Fibroblast of peridontal ligament (primary cell): ENCODE results near the gene PALM.

ENCODE experiments used
- DNase-seq: peaks from one replicate; pipeline ENCODE4 v3.0.0-alpha.2; 2010; ENCODE audit errors: extremely low read depth

PALM gene

DNA sequence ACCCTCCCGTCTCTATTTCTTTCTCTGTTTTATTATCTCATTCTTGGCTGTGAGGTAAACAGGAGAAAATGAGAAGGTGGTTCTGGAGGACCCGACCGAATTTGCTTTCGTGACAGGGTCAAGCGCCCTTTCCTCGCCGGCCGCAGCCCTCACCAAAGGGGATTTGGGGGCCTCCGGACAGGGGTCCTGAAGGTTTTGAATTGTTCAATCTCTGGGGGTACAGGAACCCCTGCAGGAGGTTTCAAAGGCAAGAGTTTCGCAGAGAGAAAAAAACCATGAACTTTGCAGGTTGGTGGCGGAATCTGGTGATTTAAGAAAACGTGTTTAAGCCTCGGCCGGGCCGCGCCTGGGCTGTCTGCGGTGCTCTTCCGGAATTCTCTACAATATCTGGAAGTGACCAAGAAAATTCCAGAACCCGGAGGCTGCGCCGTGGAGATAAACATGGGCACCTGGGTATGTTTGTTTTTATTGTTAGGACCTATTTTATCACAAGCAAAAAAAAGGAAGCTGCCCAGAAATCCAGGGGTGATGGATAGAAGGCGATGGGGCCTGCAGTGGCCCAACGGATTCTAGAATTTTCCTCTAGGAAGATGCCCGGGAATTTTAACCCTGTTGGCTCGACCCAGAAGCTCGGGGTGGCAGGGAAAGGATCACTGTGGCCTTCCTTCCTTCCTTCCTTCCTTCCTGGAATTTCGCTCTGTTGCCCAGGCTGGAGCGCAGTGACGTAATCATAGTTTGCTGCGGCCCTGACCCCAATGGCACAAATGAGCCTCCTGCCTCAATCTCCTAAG is 74.3 kb downstream of the PALM start:
- no peak for DNase-seq

DNA sequence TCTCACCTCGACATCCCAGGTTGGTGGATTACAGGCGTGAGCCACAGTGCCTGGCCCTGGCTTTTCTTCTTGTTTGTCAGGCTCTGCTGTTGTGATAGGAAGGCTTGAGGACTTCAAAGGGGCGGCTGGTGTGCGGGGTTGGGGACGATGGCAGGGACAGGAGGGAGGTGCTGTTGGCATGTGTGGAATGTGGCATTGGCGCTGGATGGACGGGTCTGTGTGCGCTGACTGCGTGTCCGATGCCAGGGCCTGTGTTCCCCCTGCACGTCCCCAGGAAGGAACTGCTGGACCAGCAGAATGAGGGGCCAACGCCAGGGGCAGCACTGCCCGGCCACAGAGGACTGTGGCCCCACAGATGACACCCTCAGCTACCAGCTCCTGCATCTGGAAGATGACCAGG is 75.8 kb downstream of the PALM start:
- DNase-seq, result no peak

DNA sequence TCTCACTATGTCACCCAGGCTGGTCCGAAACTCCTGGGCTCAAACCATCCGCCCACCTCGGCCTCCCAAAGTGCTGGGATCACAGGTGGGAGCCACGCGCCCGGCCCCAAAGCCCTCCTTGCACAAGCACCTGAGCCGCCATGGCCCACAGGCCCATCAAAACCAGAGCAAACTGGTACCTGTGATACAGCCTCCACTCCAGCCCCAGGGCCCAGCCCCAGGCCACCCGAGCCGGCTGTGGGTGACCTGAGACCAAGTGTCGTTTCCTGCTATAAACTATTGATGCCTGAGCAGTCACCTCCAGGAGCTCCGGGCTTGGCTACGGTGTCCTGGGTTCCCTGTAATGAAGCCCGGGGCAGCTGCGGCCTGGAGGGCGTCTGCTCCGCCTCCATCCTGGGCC is 78.8 kb downstream of the PALM start:
- DNase-seq, result no peak

DNA sequence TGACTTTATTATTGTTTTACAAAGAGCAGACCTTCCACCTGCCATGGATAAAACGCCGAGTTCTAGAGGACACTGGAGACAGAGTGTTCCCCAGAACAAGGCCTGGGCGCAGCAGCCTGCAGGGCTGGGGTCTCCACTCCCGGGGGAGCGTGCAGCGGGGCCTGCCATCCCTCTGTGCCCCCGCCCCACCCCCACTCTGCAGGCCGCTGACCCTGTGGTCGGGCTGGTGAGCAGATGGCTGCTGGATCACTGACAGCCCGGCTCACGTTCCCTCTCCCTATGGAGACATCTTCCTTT is 79.9 kb downstream of the PALM start:
- no peak for DNase-seq

DNA sequence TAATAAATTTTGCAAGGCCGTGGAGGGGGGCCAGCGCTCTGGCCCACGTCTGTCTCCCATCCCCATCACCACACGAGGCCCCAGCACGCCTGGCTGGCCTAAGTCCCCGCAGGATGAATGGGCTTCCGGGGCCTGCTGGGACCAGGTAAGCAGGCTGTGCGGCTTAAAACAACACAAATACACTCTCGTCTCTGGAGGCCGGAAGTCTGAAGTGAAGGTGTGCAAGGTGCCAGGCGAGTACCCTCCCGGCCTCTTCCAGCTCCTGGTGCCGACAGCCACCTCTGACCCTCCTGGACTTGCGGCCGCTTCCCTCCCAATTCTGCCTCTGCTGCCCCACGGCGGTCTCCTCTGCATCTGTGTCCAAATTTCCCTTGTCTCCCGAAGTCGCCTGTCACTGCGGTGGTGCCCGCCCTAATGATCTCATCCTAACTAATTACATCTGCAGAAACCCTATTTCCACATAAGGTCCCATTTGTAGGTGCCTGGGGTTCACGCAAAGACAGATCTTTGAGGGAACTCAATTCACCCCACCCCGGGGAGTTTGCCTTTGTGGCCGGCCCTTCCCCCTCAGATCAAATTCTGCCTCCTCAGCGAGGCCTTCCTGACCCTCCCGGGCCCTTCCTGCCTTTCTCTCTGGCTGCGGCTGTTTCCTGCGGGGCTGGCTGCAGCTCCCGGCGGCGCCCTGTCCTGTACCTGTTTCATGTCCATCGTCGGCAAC is 80.4 kb downstream of the PALM start:
- DNase-seq, result no peak

DNA sequence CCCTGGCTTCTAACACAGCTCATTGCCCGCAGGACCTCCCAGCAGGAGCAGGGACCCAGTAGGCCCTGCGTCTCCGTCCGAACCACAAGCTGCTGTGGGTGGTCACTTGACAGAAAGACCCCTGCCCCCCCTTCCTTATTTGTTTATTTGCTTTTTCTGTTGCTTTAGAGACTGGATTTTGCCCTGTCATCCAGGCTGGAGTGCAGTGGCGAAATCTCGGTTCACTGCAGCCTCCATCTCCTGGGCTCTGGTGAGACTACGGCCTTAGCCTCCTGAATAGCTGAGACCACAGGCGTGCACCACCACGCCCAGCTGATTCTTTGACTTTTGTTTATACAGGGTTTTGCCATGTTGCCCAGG is 80.9 kb downstream of the PALM start:
- DNase-seq, result no peak

DNA sequence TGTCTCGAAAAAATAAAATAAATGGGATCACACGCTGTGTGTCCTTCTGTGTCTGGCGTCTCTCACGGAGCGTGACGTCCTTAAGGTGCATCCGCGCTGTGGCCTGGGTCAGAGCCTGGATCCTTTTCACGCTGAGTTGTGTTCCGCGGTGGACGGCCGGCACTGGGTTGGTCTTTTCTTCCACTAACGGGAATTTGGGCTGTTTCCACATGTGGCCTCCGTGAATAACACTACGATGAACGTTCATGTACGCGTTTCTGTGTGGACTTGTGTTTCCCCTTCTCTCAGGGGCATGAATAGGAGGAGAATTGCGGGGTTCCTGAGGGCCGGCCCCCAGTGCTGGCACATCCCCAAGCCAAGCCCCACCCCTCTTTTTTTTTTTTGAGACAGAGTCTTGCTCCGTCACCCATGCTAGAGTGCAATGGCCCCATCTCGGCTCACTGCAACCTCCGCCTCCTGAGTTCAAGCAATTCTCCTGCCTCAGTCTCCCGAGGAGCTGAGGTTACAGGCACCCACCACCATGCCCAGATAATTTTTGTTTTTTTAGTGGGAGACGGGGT is 82.4 kb downstream of the PALM start:
- DNase-seq, result no peak

DNA sequence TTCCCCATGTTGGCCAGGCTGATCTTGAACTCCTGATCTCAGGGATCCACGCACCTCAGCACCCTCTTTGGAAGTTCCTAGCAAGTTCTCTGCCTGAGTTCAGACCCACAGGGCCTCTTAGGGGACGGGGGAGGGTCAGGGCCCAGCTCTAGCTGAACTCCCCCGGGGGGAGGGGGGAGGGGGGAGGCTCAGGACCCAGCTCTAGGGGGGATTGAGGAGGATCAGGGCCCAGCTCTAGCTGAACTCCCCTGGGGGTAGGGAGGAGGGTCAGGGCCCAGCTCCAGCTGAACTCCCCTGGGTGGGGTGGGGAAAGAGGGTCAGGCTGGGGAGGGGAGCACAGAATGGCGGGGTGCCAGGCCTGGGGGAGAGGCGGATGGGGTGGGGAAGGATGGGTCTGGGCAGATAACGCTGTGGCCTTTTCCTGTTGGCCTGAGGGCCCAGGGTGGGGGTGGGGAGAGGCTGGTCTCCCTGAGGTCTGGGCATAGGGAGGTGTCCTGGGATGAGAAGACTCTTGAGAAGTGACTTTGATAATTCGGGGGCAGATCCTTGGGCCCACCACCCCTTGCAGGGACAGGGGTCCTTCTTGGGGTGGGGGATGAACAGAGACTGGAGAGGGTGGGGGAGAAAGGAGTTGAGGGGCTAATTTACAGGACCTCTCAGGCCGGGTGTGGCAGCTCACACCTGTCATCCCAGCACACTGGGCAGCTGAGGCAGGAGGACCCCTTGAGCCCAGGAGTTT is 83.0 kb downstream of the PALM start:
- DNase-seq, result no peak

DNA sequence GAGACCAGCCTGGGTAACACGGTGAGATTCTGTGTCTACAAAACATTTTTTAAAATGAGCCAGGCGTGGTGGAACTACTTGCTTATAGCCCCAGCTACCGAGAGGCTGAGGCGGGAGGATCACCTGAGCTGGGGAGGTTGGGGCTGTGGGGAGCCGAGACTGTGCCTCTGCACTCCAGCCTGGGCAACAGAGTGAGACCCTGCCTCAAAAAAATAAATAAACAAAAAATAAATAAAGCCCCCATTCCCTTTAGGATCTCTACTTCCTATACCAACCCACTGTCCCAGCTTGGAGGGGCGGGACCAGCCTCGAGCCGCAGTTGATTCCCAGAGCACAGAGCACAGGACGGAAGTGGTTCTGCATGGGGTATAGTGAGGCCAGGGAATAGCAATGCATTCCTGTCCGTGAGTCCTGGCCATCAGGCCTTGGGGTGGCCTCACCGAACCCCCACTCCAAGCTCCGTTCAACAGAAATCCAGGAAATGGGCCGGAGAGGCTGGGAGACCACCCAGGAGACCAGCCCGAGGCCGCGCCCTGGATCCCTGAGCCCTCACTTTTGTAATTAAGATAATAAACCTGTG is 83.7 kb downstream of the PALM start:
- no peak for DNase-seq

DNA sequence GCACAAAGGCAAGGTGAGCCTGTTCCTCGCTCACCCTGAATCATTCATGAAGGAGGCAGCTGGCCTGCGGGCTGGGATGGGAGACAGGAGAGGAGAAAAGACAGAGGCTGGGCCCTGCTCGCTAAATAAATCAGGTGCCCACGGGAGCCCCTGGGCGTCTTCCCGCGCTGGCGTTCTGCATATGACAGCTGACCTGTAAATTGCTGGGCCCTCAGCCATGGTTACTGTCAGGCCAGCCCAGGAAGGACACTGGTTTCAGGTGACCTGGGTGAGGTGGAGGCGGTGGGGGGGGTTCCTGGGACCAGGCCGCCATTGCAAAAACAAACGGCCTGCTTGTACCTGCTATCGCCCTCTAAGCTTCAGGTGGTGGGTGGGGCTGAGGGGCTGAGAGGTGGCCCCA is 85.1 kb downstream of the PALM start:
- DNase-seq, result no peak

DNA sequence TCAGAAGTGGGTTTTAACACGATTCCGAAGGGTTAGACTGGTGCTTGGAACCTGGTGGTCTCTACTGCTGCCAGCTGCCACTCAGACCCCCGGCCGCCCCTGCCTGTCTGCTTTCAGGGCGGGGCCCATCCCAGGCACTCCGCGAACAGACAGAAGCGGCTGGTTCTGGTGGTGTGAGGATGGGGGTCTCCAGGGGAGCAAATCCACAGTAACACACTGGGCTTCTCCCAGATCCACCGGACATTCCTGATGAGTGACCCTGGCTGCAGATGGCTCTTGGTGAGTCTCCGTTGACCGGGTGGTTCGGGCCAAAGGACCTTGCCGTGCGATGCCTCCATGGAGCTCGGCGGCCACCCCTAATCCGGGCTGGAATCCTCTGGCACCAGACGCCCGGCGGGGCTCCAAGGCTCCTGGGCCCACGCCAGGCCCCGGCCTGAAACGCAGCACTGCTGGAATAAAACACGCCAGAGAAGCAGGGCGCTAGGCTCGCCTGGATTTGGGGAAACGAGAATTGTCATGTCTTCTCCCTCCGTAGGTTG is 86.4 kb downstream of the PALM start:
- DNase-seq, result no peak

DNA sequence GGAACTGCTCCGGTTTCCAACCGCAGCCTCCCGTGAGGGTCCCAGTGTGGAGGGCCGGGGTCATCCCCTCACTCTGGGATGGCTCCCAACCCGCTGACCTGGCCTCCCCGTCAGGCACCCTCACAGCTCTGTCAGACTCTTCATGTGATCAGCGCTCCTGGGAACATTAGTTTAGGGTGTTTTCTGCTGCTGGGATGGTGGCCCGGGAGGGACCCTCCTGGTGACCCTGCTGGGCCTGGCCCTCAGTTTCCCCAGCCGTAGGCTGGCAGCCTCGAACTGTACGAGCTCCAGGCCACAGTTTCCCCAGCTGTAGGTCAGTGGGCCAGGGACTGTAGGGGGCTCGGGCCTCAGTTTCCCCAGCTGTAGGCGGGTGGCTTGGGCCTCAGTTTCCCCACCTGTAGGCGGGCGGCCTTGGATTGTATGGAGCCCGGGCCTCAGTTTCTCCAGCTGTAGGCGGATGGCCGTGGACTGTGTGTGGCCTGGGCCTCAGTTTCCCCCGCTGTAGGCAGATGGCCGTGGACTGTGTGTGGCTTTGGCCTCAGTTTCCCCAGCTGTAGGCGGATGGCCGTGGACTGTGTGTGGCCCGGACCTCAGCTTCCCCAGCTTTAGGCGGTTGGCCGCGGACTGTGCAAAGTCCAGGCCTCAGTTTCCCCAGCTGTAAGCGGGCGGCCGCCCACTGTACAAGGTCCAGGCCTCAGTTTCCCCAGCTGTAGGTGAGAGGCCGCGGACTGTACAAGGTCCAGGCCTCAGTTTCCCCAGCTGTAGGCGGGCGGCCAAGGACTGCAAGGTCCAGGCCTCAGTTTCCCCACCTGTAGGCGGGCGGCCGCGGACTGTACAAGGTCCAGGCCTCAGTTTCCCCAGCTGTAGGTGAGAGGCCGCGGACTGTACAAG is 87.2 kb downstream of the PALM start:
- DNase-seq, result no peak

DNA sequence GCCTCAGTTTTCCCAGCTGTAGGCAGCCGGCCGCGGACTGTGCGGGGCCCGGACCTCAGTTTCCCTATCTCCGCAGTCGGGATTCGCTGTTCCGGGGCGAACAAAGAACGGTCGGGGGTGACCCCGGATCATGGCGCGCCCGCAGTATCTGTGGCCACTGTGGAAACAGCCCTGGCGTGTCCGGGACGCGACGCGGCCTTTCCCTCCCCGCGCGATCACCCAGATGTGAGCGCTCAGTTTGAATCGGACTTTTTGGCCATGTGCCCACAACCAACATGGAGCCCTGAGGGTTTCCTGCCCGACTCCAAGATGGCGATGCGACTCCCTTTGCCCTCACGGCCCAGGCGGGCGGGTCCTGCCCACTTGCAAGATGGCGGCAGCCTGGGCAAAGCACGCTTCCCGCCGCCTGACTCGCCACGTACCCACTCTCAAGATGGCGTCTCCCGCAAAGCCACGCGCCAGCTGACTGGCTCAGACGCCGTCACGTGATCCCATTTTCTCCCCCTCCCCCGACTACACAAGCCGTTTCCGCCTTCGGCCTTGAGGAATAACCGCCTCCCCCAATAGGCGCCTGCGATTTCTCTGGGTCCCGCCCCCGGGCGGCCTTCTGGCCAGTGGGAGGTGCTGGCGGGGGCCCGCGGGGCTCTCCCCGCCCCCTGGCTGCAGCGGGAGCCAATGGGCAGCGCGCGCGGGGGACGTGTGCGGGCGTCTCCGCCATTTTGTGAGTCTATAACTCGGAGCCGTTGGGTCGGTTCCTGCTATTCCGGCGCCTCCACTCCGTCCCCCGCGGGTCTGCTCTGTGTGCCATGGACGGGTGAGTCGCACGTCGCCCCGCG is 88.2 kb downstream of the PALM start, which contains the start of gene PTBP1:
PTBP1 (plus strand) TSS at position 761 of the 836 bp plus-strand sequence; CDS start at position 807, 46 bp downstream.
- DNase-seq, result peak; percentile 100
